IPS DF 6.9 (cell line): Measurements from ENCODE around the gene HNRNPAB.

ENCODE experiments used
- DNase-seq: peaks from one replicate; pipeline ENCODE4 v3.0.0-alpha.2; 2013; ENCODE audit warnings: low read depth, low spot score
- H3K27ac ChIP-seq: one replicate; pipeline ENCODE4 v1.5.1; 2013; ENCODE audit warnings: low read length, control low read depth
- H3K27me3 ChIP-seq: 2 replicates; pipeline ENCODE4 v1.6.1; 2013; ENCODE audit warnings: mild to moderate bottlenecking, low read length; ENCODE audit not compliant: control insufficient read depth, insufficient read depth
- H3K36me3 ChIP-seq: 2 replicates; pipeline ENCODE4 v1.6.1; 2013; ENCODE audit warnings: low read length; ENCODE audit not compliant: control insufficient read depth, insufficient read depth
- H3K4me1 ChIP-seq: 2 replicates; pipeline ENCODE4 v1.6.1; 2013; ENCODE audit warnings: low read length; ENCODE audit not compliant: control insufficient read depth, insufficient read depth
- H3K4me3 ChIP-seq: 2 replicates; pipeline ENCODE4 v1.5.1; 2013; ENCODE audit warnings: mild to moderate bottlenecking, low read length
- H3K9me3 ChIP-seq: 2 replicates; pipeline ENCODE4 v1.6.1; 2013; ENCODE audit warnings: low read length, inconsistent platforms; ENCODE audit not compliant: control insufficient read depth, insufficient read depth
- WGBS: extraction: QIAGEN DNeasy Blood & Tissue Kit; methylation state at CpG from one replicate; pipeline ENCODE4 v1.1.7; 2013; ENCODE audit warnings: mixed read lengths, missing lambda C conversion rate; ENCODE audit not compliant: insufficient read length, insufficient coverage; 5-methylcytosine and 5-hydroxymethylcytosine counted together

HNRNPAB gene

GRCh38 chr5:178212241-178213002, 8.1 kb downstream of the HNRNPAB start:
- Histone ChIP-seq H3K27ac (no peak overlapping the region), H3K4me1 (peaks cover 2% of the 10 kb centered on the region; the same call in 1 of the 2 replicates), H3K27me3 (no peaks in the 10 kb centered on the region), H3K9me3 (no peaks in the 10 kb centered on the region), H3K4me3 (no peak overlapping the region), H3K36me3 (peaks cover 64% of the 10 kb centered on the region)
- WGBS = no CpG with 5 or more reads among the region's 3 CpGs
- no peak for DNase-seq

GRCh38 chr5:178213003-178213461, 8.7 kb downstream of the HNRNPAB start:
- H3K36me3 ChIP-seq = peaks cover 59% of the 10 kb centered on the region
- H3K27ac ChIP-seq = no peak overlapping the region
- H3K4me1 ChIP-seq = peaks cover 2% of the 10 kb centered on the region; the same call in 1 of the 2 replicates
- H3K9me3 ChIP-seq = no peaks in the 10 kb centered on the region
- no peak for DNase-seq
- no peaks in the 10 kb centered on the region for H3K27me3 ChIP-seq
- no peak overlapping the region for H3K4me3 ChIP-seq
- no CpG with 5 or more reads among the region's 4 CpGs for WGBS

DNA sequence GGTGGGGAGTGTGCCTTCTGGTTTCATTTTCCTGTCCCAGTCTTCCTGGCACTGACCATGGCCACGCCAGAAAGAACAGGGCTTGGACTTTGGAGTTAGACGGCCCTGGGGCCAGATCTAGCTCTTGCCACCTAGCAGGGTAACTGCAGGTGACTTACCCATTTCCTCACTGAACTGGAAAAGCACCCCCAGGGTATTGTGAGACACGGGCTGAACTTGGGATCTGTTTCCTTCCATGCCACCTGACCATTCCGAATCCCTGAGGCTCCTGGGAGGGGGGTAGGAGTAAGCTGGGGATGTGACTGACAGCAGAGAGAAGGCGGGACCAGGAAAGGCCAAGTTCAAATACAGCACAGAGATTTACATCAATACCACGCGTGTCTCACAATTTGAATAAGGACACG, 9.4 kb downstream of the HNRNPAB start:
- WGBS = no CpG with 5 or more reads among the region's 8 CpGs
- H3K4me3 ChIP-seq = no peak overlapping the region
- no peaks in the 10 kb centered on the region for H3K27me3 ChIP-seq
- no peak overlapping the region for H3K27ac ChIP-seq
- no peak for DNase-seq
- peaks cover 55% of the 10 kb centered on the region for H3K36me3 ChIP-seq
- H3K4me1 ChIP-seq = peaks cover 2% of the 10 kb centered on the region; the same call in 1 of the 2 replicates
- no peaks in the 10 kb centered on the region for H3K9me3 ChIP-seq

DNA sequence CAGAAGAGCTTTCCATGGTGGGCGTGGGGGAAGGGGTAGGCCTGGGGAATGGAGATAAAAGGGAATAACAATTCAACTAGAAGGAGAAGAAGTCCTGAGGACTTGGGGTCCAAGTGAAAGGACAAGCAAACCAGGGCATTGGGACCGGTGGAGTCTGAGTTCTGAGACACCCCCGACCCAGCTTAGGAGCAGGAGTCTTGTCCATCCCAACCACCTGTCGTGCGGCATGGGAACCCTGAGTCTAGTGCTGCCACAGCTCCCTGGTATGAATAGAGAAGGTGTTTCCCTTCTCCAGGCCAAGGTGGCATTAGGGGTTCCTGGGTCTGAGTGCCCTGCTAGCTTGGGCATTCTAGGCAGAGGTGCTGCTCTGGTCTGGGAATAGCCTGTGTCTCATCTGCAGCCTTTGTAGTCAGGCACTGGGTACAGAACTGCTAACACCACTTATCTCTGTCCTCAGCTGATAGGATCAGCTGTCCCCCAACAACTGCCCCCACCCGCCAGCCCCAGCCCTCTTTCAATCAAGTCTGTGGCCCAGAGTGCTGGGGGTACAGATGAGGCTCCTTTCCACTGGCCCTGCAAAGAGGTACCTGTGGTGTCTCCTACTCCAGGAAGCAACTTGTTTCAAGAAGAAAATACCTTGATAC, 9.9 kb downstream of the HNRNPAB start:
- no CpG with 5 or more reads among the region's 6 CpGs for WGBS
- Histone ChIP-seq H3K27ac (no peak overlapping the region), H3K36me3 (peaks cover 49% of the 10 kb centered on the region), H3K4me3 (no peak overlapping the region), H3K9me3 (no peaks in the 10 kb centered on the region), H3K4me1 (0 out of 2 replicates have a peak, but pooled peaks cover 2% of the 10 kb centered on the region), H3K27me3 (no peaks in the 10 kb centered on the region)
- no peak for DNase-seq

DNA sequence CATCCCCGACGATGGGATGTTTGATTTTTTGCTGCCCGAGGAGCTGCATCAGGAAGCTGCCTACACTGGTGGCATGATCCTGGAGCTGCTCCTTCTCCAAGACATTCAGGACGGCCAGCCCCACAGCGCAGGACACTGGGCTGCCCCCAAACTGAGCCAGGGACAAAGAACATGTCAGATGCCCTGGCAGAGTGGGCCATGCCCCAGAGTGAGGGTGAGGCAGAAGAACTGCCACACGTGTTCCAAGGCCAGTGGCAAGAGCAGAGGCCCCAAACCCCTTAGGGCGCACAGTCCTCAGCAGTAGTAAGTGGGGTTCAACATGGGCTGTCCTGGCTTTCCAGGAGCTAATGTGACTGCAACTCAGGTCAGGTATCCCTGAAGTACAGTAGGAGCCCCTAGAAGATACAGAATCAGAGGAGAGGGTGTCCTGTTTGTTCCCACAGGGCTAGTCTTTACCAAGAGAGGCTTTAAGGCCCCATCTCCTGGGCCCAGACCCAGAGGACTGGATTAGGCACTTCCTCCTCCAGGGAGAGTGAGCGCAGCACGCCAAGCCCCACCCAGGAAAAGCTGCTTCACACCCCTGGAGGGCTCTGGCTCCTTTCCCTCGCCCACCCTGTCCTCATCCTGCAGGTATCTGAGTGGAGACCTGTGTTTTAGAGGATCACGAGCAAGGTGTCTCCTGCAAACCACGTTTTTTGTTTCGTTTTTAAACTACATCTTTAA, 11.1 kb downstream of the HNRNPAB start:
- no peak overlapping the region for H3K4me3 ChIP-seq
- no CpG with 5 or more reads among the region's 13 CpGs for WGBS
- 0 out of 2 replicates have a peak, but pooled peaks cover 2% of the 10 kb centered on the region for H3K4me1 ChIP-seq
- H3K27me3 ChIP-seq = no peaks in the 10 kb centered on the region
- peaks cover 38% of the 10 kb centered on the region for H3K36me3 ChIP-seq
- no peaks in the 10 kb centered on the region for H3K9me3 ChIP-seq
- DNase-seq = no peak
- H3K27ac ChIP-seq = no peak overlapping the region

DNA sequence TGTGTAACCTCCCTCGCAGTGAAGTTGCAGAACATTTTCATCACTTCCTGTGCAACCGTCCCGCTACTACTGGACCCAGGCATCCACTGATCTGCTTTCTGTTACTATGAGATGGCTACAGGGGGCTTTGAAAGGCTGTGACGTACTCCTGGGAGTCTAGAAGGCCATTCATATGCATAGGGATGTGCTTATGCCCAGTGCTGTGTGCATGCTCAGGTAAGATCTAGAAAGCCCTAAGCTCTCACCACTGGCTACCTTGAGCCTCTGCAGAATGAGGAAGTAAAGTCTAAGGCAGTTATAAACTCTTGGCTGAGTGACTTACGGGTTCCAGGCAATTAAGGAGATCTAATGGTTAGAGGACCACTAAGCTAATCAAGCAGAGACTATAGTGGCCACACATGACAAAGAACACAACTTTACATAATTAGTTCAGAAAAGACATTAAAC, 11.8 kb downstream of the HNRNPAB start:
- Histone ChIP-seq H3K27me3 (no peaks in the 10 kb centered on the region), H3K9me3 (no peaks in the 10 kb centered on the region), H3K27ac (no peak overlapping the region), H3K36me3 (peaks cover 34% of the 10 kb centered on the region), H3K4me3 (no peak overlapping the region), H3K4me1 (0 out of 2 replicates have a peak, but pooled peaks cover 2% of the 10 kb centered on the region)
- DNase-seq = no peak
- WGBS = no CpG with 5 or more reads among the region's 5 CpGs

DNA sequence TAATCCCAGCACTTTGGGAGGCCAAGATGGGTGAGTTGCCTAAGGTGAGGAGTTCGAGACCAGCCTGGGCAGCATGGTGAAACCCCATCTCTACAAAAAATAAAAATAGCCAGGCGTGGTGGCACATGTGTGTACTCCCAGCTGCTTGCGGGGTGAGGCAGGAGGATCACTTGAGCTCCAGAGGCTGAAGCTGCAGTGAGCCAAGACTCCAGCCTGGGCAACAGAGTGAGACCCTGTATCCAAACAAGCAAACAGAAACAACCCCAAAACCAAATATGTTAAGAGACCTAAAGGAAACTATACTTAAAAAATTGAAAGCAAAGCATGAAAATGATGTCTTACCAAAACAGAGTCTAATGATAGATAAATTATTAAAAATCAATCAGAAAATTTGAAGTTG, 12.4 kb downstream of the HNRNPAB start:
- DNase-seq = no peak
- Histone ChIP-seq H3K27me3 (no peaks in the 10 kb centered on the region), H3K36me3 (peaks cover 31% of the 10 kb centered on the region), H3K27ac (no peak overlapping the region), H3K4me1 (0 out of 2 replicates have a peak, but pooled peaks cover 2% of the 10 kb centered on the region), H3K4me3 (no peak overlapping the region), H3K9me3 (no peaks in the 10 kb centered on the region)
- no CpG with 5 or more reads among the region's 3 CpGs for WGBS

- Histone ChIP-seq H3K4me1 (0 out of 2 replicates have a peak, but pooled peaks cover 2% of the 10 kb centered on the region), H3K27ac (no peak overlapping the region), H3K27me3 (no peaks in the 10 kb centered on the region), H3K4me3 (no peak overlapping the region), H3K36me3 (peaks cover 21% of the 10 kb centered on the region), H3K9me3 (no peaks in the 10 kb centered on the region)
- DNase-seq = no peak
- no CpG with 5 or more reads among the region's 5 CpGs for WGBS
Observed at GRCh38 chr5:178218237-178218776, 14.0 kb downstream of the HNRNPAB start.

DNA sequence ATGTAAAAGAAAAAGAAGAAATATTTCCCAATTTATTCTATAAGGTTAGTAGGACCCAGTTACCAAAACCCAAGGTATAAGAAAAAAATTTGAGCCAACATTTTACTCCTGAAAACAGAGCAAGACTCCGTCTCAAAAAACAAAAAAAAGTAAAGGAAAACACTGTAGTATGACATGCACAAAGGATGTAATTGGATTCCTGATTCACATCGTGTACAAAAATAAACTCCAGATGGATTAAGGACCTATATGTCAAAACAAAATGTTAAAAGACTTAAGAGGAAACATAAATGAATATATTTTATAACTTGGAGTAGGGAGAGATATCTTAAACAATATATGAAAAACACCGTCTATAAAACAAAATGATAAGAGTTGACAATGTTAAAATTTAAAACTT, 14.5 kb downstream of the HNRNPAB start:
- DNase-seq = no peak
- no peaks in the 10 kb centered on the region for H3K27me3 ChIP-seq
- H3K9me3 ChIP-seq = no peaks in the 10 kb centered on the region
- no peak overlapping the region for H3K4me3 ChIP-seq
- H3K4me1 ChIP-seq = peaks cover 3% of the 10 kb centered on the region; the same call in 1 of the 2 replicates
- no CpG with 5 or more reads among the region's 3 CpGs for WGBS
- H3K27ac ChIP-seq = no peak overlapping the region
- H3K36me3 ChIP-seq = peaks cover 21% of the 10 kb centered on the region

DNA sequence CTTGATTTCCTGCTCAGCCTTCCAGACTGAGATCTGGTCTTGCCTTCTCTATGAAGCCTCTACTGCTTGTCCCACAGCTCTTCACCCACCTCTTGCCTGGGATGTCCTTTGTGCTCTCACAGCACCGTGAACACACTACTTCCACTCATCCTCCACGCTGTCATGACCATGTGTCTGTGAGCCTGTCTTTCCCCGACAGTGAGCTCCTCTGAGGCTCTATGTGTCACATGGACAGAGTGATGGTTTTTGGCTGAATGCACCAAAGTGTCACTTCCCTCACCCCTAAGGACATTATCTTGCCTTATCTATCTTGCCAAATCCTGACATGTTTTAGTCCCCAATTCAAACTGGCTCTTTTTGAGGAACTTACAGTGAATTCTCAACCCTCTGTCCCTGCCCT, 16.9 kb downstream of the HNRNPAB start:
- Histone ChIP-seq H3K36me3 (peaks cover 11% of the 10 kb centered on the region), H3K9me3 (no peaks in the 10 kb centered on the region), H3K4me1 (peaks cover 6% of the 10 kb centered on the region), H3K4me3 (no peak overlapping the region), H3K27ac (no peak overlapping the region), H3K27me3 (no peaks in the 10 kb centered on the region)
- no peak for DNase-seq
- WGBS = no CpG with 5 or more reads among the region's 3 CpGs
